Esophagus squamous epithelium (tissue), 5 donors: Measurements from ENCODE around the gene NT5C3A. TPM values are rescaled to one million over a fixed set of nuclear protein-coding genes. Genes with fewer than 3 reads are reported as not detected.
A peak's percentile ranks its signal among the peaks of the same experiment; 100 is the strongest.

Source experiments
- DNase-seq: peaks from one replicate; lab custom pipeline; 2025; lab: John Stamatoyannopoulos, UW
- H3K27ac ChIP-seq, 4 donors: fragments of 200-600 bp; sonication (generic); one replicate each; pipeline ENCODE4 v1.5.1; 2016 to 2019; ENCODE audit warnings: mild to moderate bottlenecking in 1 of 4
- H3K27me3 ChIP-seq, 4 donors: fragments of 200-600 bp; sonication (generic); 1 replicate in 3 of 4; 2 replicates in 1 of 4; pipeline versions ENCODE4 v1.5.1 to v1.6.0; 2017 to 2021; ENCODE audit warnings: antibody characterized with exemption in 1 of 4
- H3K36me3 ChIP-seq, 3 donors: fragments of 200-600 bp; sonication (generic); one replicate each; pipeline ENCODE4 v1.5.1; 2016 to 2019
- H3K4me1 ChIP-seq, 3 donors: fragments of 200-600 bp; sonication (generic); one replicate each; pipeline ENCODE4 v1.5.1; 2017 to 2019
- H3K4me3 ChIP-seq, 4 donors: fragments of 200-600 bp; sonication (generic); 1 replicate in 3 of 4; 2 replicates in 1 of 4; pipeline ENCODE4 v1.5.1; 2016 to 2019; ENCODE audit warnings: mild to moderate bottlenecking in 2 of 4, moderate library complexity in 1 of 4
- H3K9me3 ChIP-seq, 3 donors: fragments of 200-600 bp; sonication (generic); one replicate each; pipeline ENCODE4 v1.5.1; 2016 to 2019
- CTCF ChIP-seq, 6 experiments: fragments of 450-650 bp in 4 of 6; fragments of 200-600 bp in 2 of 6; sonication (generic) in 2 of 6; IDR thresholded peaks; one replicate each; pipeline ENCODE4 v1.5.1; 2016 to 2019; ENCODE audit warnings: antibody characterized with exemption in 6 of 6, mild to moderate bottlenecking in 4 of 6, moderate library complexity in 4 of 6
- POLR2A ChIP-seq, 4 donors: fragments of 450-650 bp; IDR thresholded peaks; one replicate each; pipeline ENCODE4 v1.6.1; 2017; ENCODE audit warnings: antibody characterized with exemption in 4 of 4, mild to moderate bottlenecking in 4 of 4, moderate library complexity in 3 of 4
- WGBS, 2 donors: methylation state at CpG; one replicate each; pipeline ENCODE4 v1.1.5; 2018; 5-methylcytosine and 5-hydroxymethylcytosine counted together
- intact Hi-C: fragments of 100-400 bp; cut with DNase I; formaldehyde crosslinking; loops from one replicate; pipeline ENCODE4 v1.15.0; 2022
- total RNA-seq, 4 donors: library from RNA; depleted of rRNA; stranded (reverse); fragments of >200 nt; gene quantifications; one replicate each; pipeline ENCODE4 v1.1.0, GENCODE V29; 2016
- donor health status: DM: yes; HTN: yes; CAD: no.

Gene NT5C3A
- total RNA-seq, 4 donors from 2014 or later = 13.1 to 30.8 (median 26.8) TPM

DNA sequence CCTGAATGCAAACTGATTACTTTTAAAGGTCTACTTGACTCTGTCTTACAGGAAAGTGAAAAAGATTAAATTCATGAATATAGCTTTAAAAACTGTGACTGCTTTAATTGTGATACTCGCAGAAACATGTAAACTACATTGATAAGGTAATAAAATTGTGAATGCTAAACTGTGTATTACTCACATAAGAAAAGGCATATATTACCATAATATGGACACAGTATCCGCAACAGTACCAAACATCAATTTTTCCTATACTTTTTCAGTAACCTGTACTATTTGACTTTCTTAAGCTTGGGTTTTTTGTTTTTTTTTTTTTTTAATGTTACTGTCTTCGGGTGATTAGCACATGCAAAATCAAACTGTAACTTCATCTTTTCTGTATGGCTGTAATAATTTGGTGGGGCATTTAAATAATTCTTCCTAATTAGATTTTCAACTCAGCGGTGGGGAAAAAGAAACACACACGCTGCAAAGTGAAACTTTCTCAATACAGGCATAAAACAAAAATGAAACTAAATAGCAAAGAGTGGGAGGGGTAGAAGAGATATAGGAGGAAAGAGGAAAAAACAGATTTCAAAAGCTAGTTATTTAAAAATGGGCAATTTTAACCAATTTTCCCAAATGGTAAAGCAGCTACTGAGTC is 23.2 kb downstream of the NT5C3A start:
- TF ChIP-seq POLR2A (IDR thresholded peaks at IDR 0.05) (no peak), CTCF (IDR thresholded peaks at IDR 0.05) (no peak)
- Histone ChIP-seq H3K27me3 (no peaks in the 10 kb centered on the region), H3K36me3 (no peaks in the 10 kb centered on the region), H3K27ac (peak overlapping the region; percentile 51 to 79 (median 65)), H3K9me3 (no peaks in the 10 kb centered on the region), H3K4me1 (peaks cover 8 to 85% (median 12%) of the 10 kb centered on the region in 3 donors), H3K4me3 (peak overlapping the region; percentile 17 to 66 (median 42))
- intact Hi-C loops = no loop called here
- DNase-seq = no peak
- 3 to 6% methylated on average over 5 of the region's 5 CpGs for WGBS, 2 donors

DNA sequence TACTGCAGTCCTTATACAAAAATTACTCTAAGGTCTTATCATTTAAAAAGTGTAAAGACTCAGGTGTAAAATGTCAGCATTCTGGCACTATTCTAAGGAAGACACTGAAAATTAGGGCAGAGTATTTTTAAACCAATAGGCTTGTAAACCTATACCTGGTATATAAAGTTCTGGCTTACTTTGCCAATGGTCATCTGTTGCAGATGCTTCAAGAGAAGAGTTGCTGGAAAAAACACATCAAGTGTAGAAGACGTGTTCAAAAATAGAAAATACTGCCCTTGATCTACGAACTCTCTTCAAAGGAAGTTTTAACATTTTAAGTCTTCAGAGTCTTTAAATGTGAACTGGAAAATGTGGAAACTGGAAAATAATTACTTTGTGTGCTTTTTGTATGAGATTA is 23.9 kb downstream of the NT5C3A start:
- 11 to 26% methylated on average over 2 of the region's 2 CpGs for WGBS, 2 donors
- H3K9me3 ChIP-seq = no peaks in the 10 kb centered on the region

GRCh38 chr7:33035776-33036175 is 26.8 kb downstream of the NT5C3A start:
- Histone ChIP-seq H3K4me3 (no peak overlapping the region), H3K27ac (no peak overlapping the region), H3K36me3 (peaks cover 0 to 6% (median 0%) of the 10 kb centered on the region in 3 donors), H3K4me1 (peaks cover 0 to 49% (median 9%) of the 10 kb centered on the region in 3 donors), H3K27me3 (no peaks in the 10 kb centered on the region), H3K9me3 (no peaks in the 10 kb centered on the region)
- 68 to 71% methylated on average over 2 of the region's 2 CpGs for WGBS, 2 donors
- intact Hi-C loops = no loop called here
- TF ChIP-seq POLR2A (IDR thresholded peaks at IDR 0.05) (no peak), CTCF (IDR thresholded peaks at IDR 0.05) (no peak)
- DNase-seq = no peak

More for the DNA sequence above, 23.9 kb downstream of the NT5C3A start:
- DNase-seq = no peak
- peaks cover 8 to 78% (median 12%) of the 10 kb centered on the region in 3 donors for H3K4me1 ChIP-seq
- H3K4me3 ChIP-seq = peak overlapping the region in 3 of 4 donors; percentile 41 to 66 (median 44)
- H3K27ac ChIP-seq = peak overlapping the region in 2 of 4 donors; percentile 77 to 79
- intact Hi-C loops = no loop called here
- H3K27me3 ChIP-seq = no peaks in the 10 kb centered on the region
- no peaks in the 10 kb centered on the region for H3K36me3 ChIP-seq
- no peak for TF ChIP-seq CTCF (IDR thresholded peaks at IDR 0.05)
- no peak for TF ChIP-seq POLR2A (IDR thresholded peaks at IDR 0.05)

- WGBS, 2 donors = 87 to 92% methylated on average over 4 of the region's 4 CpGs
- no peak for DNase-seq
- Histone ChIP-seq H3K4me1 (no peaks in the 10 kb centered on the region), H3K4me3 (no peak overlapping the region), H3K36me3 (peaks cover 0 to 91% (median 0%) of the 10 kb centered on the region in 3 donors), H3K27me3 (no peaks in the 10 kb centered on the region), H3K27ac (no peak overlapping the region), H3K9me3 (no peaks in the 10 kb centered on the region)
- TF ChIP-seq POLR2A (IDR thresholded peaks at IDR 0.05) (no peak), CTCF (IDR thresholded peaks at IDR 0.05) (no peak)
- intact Hi-C loops = no loop called here
Measured at GRCh38 chr7:33024189-33024757, 38.3 kb downstream of the NT5C3A start.

DNA sequence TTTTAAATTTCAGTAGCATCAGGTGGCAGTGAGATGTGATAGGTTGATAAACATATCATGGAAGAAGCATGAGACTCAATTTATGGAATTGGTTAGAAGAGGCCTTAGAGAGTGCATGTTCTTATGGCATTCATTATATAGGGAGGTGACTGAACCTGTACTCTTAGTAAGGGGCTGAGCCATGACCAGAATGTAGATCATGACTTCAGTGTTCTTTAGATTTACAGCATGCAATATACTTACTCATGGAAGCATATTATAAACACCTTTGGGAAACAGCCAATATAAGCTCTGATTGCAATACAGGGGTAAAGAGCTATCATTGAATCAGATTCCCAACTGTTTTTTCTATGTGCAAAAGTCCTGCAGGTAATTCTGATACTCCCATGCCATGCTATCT is 50.2 kb downstream of the NT5C3A start:
- H3K27me3 ChIP-seq = no peaks in the 10 kb centered on the region
- H3K4me3 ChIP-seq = no peak overlapping the region
- H3K27ac ChIP-seq = no peak overlapping the region
- H3K36me3 ChIP-seq = peaks cover 0 to 49% (median 17%) of the 10 kb centered on the region in 3 donors
- no peaks in the 10 kb centered on the region for H3K9me3 ChIP-seq
- no peaks in the 10 kb centered on the region for H3K4me1 ChIP-seq
- TF ChIP-seq POLR2A (IDR thresholded peaks at IDR 0.05) (no peak), CTCF (IDR thresholded peaks at IDR 0.05) (no peak)
- no peak for DNase-seq
- intact Hi-C loops = no loop called here
